Nucleus accumbens (tissue), 56 donors: ENCODE measurements around the gene TCP1.
"Not testable (repeated sequence)": the region's sequence is repeated elsewhere in the genome, so short reads cannot be mapped to it uniquely, and the experiment has no call there.

Experiments
- DNase-seq, 56 donors: peaks; one replicate each; lab custom pipeline; 2025; lab: John Stamatoyannopoulos, UW

Gene TCP1

GRCh38 chr6:159789377-159790148 is at the start of gene TCP1:
TCP1 (minus strand) TSS chr6:159789602; CDS start chr6:159789468, 134 bp downstream.
- peak; percentile 89 to 100 (median 99) for DNase-seq

GRCh38 chr6:159838020-159838744 is 48.8 kb upstream of the TCP1 start:
- DNase-seq, result no peak

- no peak for DNase-seq
Measured at GRCh38 chr6:159837511-159837910, 48.1 kb upstream of the TCP1 start.

GRCh38 chr6:159836718-159837490 is 47.5 kb upstream of the TCP1 start:
- no peak for DNase-seq

- DNase-seq, result no peak
Measured at GRCh38 chr6:159833997-159834603, 44.7 kb upstream of the TCP1 start.

- no peak for DNase-seq
Measured at GRCh38 chr6:159833556-159833955, 44.2 kb upstream of the TCP1 start.

GRCh38 chr6:159832946-159833345 is 43.5 kb upstream of the TCP1 start:
- DNase-seq, result no peak

- no peak for DNase-seq
Measured at GRCh38 chr6:159831373-159831679, 41.9 kb upstream of the TCP1 start.

GRCh38 chr6:159830501-159831372 is 41.3 kb upstream of the TCP1 start:
- DNase-seq, result no peak

GRCh38 chr6:159829526-159829925 is 40.1 kb upstream of the TCP1 start:
- no peak for DNase-seq

GRCh38 chr6:159828074-159828473 is 38.7 kb upstream of the TCP1 start:
- no peak for DNase-seq

GRCh38 chr6:159826968-159827647 is 37.7 kb upstream of the TCP1 start:
- DNase-seq, result no peak

GRCh38 chr6:159826004-159826403 is 36.6 kb upstream of the TCP1 start:
- no peak for DNase-seq

- not testable (repeated sequence) for DNase-seq
Measured at GRCh38 chr6:159824690-159825089, 35.3 kb upstream of the TCP1 start.

GRCh38 chr6:159823953-159824352 is 34.6 kb upstream of the TCP1 start:
- no peak for DNase-seq

GRCh38 chr6:159821726-159822125 is 32.3 kb upstream of the TCP1 start:
- no peak for DNase-seq

- no peak for DNase-seq
Measured at GRCh38 chr6:159821122-159821521, 31.7 kb upstream of the TCP1 start.

GRCh38 chr6:159819932-159820640 is 30.7 kb upstream of the TCP1 start:
- DNase-seq, result no peak

GRCh38 chr6:159819098-159819497 is 29.7 kb upstream of the TCP1 start:
- DNase-seq, result no peak
